ENCODE results near the gene KLC4. TPM values are rescaled to one million over a fixed set of nuclear protein-coding genes. Genes with fewer than 3 reads are reported as not detected.

KLC4 gene
- total RNA-seq, 1 experiment from 2014 or later = 17.5 TPM

DNA sequence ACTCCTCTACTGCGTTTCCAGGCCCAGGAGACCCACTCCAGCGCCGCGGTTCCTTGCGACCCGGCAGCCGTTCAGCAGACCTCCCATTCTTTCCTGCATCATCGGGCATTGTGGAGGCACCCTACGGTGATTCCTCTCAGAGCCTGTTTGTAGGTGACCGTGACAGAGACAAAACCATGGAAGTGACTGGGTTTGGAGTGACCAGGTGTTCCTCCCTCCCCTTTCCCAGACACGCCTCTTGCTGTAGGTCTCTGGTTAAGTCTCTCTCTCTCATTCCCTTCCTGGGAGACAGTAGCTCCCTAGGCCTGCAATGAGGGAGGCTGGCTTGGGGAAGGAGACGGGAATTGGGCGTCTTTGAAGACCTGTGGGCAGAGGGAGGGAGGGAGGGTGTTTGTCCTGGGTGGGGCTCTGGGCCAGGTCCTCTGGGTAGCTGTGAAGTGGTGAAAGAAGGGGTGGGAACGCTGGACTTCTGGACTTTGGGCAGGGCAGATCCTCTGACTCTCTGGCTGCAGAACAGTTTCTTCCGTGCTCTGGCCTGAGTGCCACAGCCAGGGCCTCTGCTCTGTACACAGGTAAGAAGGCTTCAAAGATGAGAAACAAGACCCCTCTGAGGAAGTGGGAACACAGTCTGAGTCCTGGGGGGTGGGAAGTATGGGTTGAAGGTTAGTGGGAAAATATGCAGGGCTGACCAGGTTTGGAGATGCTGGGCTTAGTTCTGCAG is 763 bp downstream of the KLC4 start:
- Mint-ChIP-seq H3K4me3 (ENCODE audit: unreplicated experiment) (peak overlapping the region; percentile 94), H3K36me3 (ENCODE audit: insufficient read depth, unreplicated experiment) (peaks cover 43% of the 10 kb centered on the region), H3K4me1 (ENCODE audit: insufficient read depth, unreplicated experiment) (peaks cover 28% of the 10 kb centered on the region), H3K9me3 (ENCODE audit: unreplicated experiment) (no peaks in the 10 kb centered on the region), H3K27ac (ENCODE audit: low read depth, unreplicated experiment) (peak overlapping the region; percentile 96), H3K27me3 (ENCODE audit: insufficient read depth, unreplicated experiment) (no peaks in the 10 kb centered on the region)
- POLR2A ChIA-PET = interaction anchor here (0.9 to 3.9 kb wide), 21 partner anchors 9 to 569 kb away, joined by 3 to 60 read pairs (median 9); partner anchors contain the start of genes CNPY3, GTPBP2, KLHDC3 and MEA1
- TF ChIP-seq, protein P1, sequence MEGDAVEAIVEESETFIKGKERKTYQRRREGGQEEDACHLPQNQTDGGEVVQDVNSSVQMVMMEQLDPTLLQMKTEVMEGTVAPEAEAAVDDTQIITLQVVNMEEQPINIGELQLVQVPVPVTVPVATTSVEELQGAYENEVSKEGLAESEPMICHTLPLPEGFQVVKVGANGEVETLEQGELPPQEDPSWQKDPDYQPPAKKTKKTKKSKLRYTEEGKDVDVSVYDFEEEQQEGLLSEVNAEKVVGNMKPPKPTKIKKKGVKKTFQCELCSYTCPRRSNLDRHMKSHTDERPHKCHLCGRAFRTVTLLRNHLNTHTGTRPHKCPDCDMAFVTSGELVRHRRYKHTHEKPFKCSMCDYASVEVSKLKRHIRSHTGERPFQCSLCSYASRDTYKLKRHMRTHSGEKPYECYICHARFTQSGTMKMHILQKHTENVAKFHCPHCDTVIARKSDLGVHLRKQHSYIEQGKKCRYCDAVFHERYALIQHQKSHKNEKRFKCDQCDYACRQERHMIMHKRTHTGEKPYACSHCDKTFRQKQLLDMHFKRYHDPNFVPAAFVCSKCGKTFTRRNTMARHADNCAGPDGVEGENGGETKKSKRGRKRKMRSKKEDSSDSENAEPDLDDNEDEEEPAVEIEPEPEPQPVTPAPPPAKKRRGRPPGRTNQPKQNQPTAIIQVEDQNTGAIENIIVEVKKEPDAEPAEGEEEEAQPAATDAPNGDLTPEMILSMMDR (IDR thresholded peaks at IDR 0.05; ENCODE audit: unreplicated experiment) = no peak
- DNase-seq (ENCODE audit: unreplicated experiment) = peak; percentile 40
- CTCF ChIA-PET = interaction anchor here (0.5 to 2.6 kb wide), 5 partner anchors 70 to 459 kb away, joined by 3 to 12 read pairs (median 4); no protein-coding TSS in a partner anchor
- no TSS peak for BruUV-seq (replicated peaks)
- intact Hi-C loops (cut with micrococcal nuclease) = no loop called here

DNA sequence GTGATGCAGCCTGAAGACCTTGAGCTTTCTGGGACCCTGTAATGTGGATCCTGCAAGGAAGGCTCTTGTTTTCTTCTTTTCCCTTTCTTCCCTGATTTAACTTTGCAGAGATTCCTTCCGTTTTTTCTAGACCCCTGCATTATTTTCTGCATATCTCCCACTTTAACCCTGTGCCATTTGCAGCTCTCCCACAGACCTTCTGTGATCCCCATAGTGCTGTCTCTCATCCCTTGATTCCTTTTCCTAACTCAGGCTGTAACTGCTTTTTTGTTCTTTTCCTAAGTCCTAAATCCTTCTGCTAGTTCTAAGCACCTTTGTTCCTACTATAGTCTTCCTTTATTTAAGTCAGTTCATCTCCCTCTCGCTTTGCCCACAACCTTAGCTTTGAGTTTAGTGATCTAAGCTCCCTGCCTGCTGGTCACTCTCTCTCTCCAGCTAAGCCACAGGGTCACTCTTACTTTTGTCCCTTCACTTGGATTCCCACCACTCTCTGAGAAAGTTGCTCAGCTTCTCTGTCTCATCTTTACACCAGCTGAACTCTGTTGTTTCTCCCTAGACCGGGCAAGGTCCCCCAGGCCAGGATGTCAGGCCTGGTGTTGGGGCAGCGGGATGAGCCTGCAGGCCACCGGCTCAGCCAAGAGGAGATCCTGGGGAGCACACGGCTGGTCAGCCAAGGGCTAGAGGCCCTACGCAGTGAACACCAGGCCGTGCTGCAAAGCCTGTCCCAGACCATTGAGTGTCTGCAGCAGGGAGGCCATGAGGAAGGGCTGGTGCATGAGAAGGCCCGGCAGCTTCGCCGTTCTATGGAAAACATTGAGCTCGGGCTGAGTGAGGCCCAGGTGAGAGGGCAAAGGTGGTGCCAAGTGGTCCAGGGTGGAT is 1.6 kb downstream of the KLC4 start:
- peaks cover 28% of the 10 kb centered on the region for H3K4me1 Mint-ChIP-seq (ENCODE audit: insufficient read depth, unreplicated experiment)
- intact Hi-C loops (cut with micrococcal nuclease) = no loop called here
- H3K36me3 Mint-ChIP-seq (ENCODE audit: insufficient read depth, unreplicated experiment) = peaks cover 42% of the 10 kb centered on the region
- TF ChIP-seq, protein P1 (IDR thresholded peaks at IDR 0.05; ENCODE audit: unreplicated experiment) = no peak
- no peaks in the 10 kb centered on the region for H3K27me3 Mint-ChIP-seq (ENCODE audit: insufficient read depth, unreplicated experiment)
- CTCF ChIA-PET = interaction anchor here (0.5 to 2.6 kb wide), 5 partner anchors 69 to 458 kb away, joined by 3 to 12 read pairs (median 4); no protein-coding TSS in a partner anchor
- BruUV-seq (replicated peaks) = TSS peak; percentile 61
- peak overlapping the region; percentile 94 for H3K4me3 Mint-ChIP-seq (ENCODE audit: unreplicated experiment)
- H3K9me3 Mint-ChIP-seq (ENCODE audit: unreplicated experiment) = no peaks in the 10 kb centered on the region
- POLR2A ChIA-PET = interaction anchor here (1.0 to 3.9 kb wide), 15 partner anchors 8 to 131 kb away, joined by 3 to 60 read pairs (median 17); partner anchors contain the start of genes CNPY3, KLHDC3, MEA1 and PPP2R5D
- no peak for DNase-seq (ENCODE audit: unreplicated experiment)
- H3K27ac Mint-ChIP-seq (ENCODE audit: low read depth, unreplicated experiment) = peak overlapping the region; percentile 96

DNA sequence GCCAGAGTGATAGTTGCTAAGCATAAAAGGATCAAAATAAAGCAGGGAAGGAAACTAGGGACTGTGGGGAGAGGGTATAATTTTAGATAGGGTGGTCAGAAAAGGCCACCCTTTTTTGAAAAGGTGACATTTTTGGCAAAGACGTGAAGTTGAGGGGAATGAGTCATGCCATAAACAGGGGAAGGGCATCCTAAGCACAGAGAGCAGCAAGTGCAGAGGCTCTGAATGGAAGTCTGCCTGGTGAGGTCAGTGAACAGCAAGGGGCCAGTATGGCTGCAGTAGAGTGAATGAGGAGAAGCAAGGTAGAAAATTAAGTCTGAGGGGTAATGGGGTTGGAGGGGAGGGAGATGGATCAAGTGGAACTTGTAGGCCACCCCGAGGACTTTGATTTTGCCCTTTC is 2.4 kb downstream of the KLC4 start:
- BruUV-seq (replicated peaks) = no TSS peak
- TF ChIP-seq, protein P1 (IDR thresholded peaks at IDR 0.05; ENCODE audit: unreplicated experiment) = no peak
- POLR2A ChIA-PET = interaction anchor here (3.7 to 3.9 kb wide), 2 partner anchors 16 to 111 kb away, joined by 44 to 60 read pairs; partner anchors contain the start of genes PTK7 and SRF
- Mint-ChIP-seq H3K27ac (ENCODE audit: low read depth, unreplicated experiment) (no peak overlapping the region), H3K4me1 (ENCODE audit: insufficient read depth, unreplicated experiment) (peaks cover 28% of the 10 kb centered on the region), H3K36me3 (ENCODE audit: insufficient read depth, unreplicated experiment) (peaks cover 34% of the 10 kb centered on the region), H3K27me3 (ENCODE audit: insufficient read depth, unreplicated experiment) (no peaks in the 10 kb centered on the region), H3K9me3 (ENCODE audit: unreplicated experiment) (no peaks in the 10 kb centered on the region), H3K4me3 (ENCODE audit: unreplicated experiment) (no peak overlapping the region)
- CTCF ChIA-PET = interaction anchor here (1.9 kb wide), 1 partner anchor 161 kb away, joined by 4 read pairs; no protein-coding TSS in a partner anchor
- no peak for DNase-seq (ENCODE audit: unreplicated experiment)
- intact Hi-C loops (cut with micrococcal nuclease) = no loop called here

All from MCF 10A (cell line).